HG02970 (cell line): Measurements from ENCODE around the gene TMEM201.
"Not testable (repeated sequence)": the region's sequence is repeated elsewhere in the genome, so short reads cannot be mapped to it uniquely, and the experiment has no call there.

ENCODE experiments used
- ATAC-seq: cut with Tn5 transposase; IDR thresholded peaks from one replicate; pipeline ENCODE4 v1.9.1; 2021; ENCODE audit warnings: mild to moderate bottlenecking, moderate library complexity, moderate number of reproducible peaks; ENCODE audit not compliant: unreplicated experiment, low FRiP score

The TMEM201 gene

GRCh38 chr1:9588551-9589143, at the start of gene TMEM201:
Gene TMEM201 (plus strand): TSS chr1:9588911. CDS start chr1:9588931, 20 bp downstream.
- ATAC-seq: peak; percentile 76

- peak; percentile 93 for ATAC-seq
Measured at GRCh38 chr1:9539165-9539828, 49.4 kb upstream of the TMEM201 start, which contains the start of gene SLC25A33. Gene SLC25A33 (plus strand): TSS chr1:9539465. CDS start chr1:9539692, 227 bp downstream.

GRCh38 chr1:9539829-9540550, 48.7 kb upstream of the TMEM201 start:
- ATAC-seq: peak; percentile 52

GRCh38 chr1:9542430-9542829, 46.3 kb upstream of the TMEM201 start:
- ATAC-seq: no peak

GRCh38 chr1:9544926-9545325, 43.8 kb upstream of the TMEM201 start:
- no peak for ATAC-seq

GRCh38 chr1:9549955-9550546, 38.7 kb upstream of the TMEM201 start:
- ATAC-seq: no peak

GRCh38 chr1:9551984-9552383, 36.7 kb upstream of the TMEM201 start:
- no peak for ATAC-seq

GRCh38 chr1:9553736-9554144, 35.0 kb upstream of the TMEM201 start:
- no peak for ATAC-seq

GRCh38 chr1:9555942-9556341, 32.8 kb upstream of the TMEM201 start:
- no peak for ATAC-seq

GRCh38 chr1:9557624-9558023, 31.1 kb upstream of the TMEM201 start:
- no peak for ATAC-seq

GRCh38 chr1:9558271-9558945, 30.3 kb upstream of the TMEM201 start:
- ATAC-seq: no peak

- ATAC-seq: no peak
Measured at GRCh38 chr1:9558946-9559545, 29.7 kb upstream of the TMEM201 start.

- ATAC-seq: no peak
Measured at GRCh38 chr1:9559673-9560072, 29.0 kb upstream of the TMEM201 start.

GRCh38 chr1:9560090-9560489, 28.6 kb upstream of the TMEM201 start:
- not testable (repeated sequence) for ATAC-seq

GRCh38 chr1:9561429-9561828, 27.3 kb upstream of the TMEM201 start:
- ATAC-seq: no peak

GRCh38 chr1:9569267-9569666, 19.4 kb upstream of the TMEM201 start:
- no peak for ATAC-seq

GRCh38 chr1:9570886-9571529, 17.7 kb upstream of the TMEM201 start:
- not testable (repeated sequence) for ATAC-seq

- ATAC-seq: no peak
Measured at GRCh38 chr1:9573723-9574122, 15.0 kb upstream of the TMEM201 start.

- ATAC-seq: no peak
Measured at GRCh38 chr1:9575486-9575885, 13.2 kb upstream of the TMEM201 start.

GRCh38 chr1:9576903-9577302, 11.8 kb upstream of the TMEM201 start:
- no peak for ATAC-seq
